Liver (tissue), 9 donors: ENCODE results near the gene KCNG1. TPM values are rescaled to one million over a fixed set of nuclear protein-coding genes. Genes with fewer than 3 reads are reported as not detected.

Experiments used
- DNase-seq: peaks from one replicate; pipeline ENCODE4 v3.0.0-alpha.2; 2017; ENCODE audit warnings: low spot score
- H3K27ac ChIP-seq, 2 donors: one replicate each; pipeline ENCODE4 v1.7.0; 2013; ENCODE audit warnings: inconsistent platforms in 2 of 2, low read length in 2 of 2, control low read depth in 1 of 2, low read depth in 1 of 2, mild to moderate bottlenecking in 1 of 2
- H3K27me3 ChIP-seq, 4 donors: one replicate each; pipeline versions ENCODE4 v1.6.1 to v1.7.0; 2013; ENCODE audit warnings: low read length in 3 of 4, inconsistent platforms in 1 of 4, mild to moderate bottlenecking in 1 of 4, moderate library complexity in 1 of 4; ENCODE audit not compliant: control insufficient read depth in 4 of 4, insufficient read depth in 4 of 4
- H3K36me3 ChIP-seq, 4 donors: one replicate each; pipeline versions ENCODE4 v1.6.1 to v1.7.0; 2013; ENCODE audit warnings: low read length in 3 of 4, mild to moderate bottlenecking in 3 of 4, low read depth in 1 of 4, moderate library complexity in 1 of 4; ENCODE audit not compliant: control insufficient read depth in 4 of 4, insufficient read depth in 3 of 4
- H3K4me1 ChIP-seq, 4 donors: one replicate each; pipeline versions ENCODE4 v1.6.1 to v1.7.0; 2013; ENCODE audit warnings: low read length in 3 of 4, mild to moderate bottlenecking in 3 of 4, moderate library complexity in 1 of 4; ENCODE audit not compliant: control insufficient read depth in 4 of 4, insufficient read depth in 4 of 4
- H3K4me3 ChIP-seq, 3 donors: one replicate each; pipeline versions ENCODE4 v1.6.1 to v1.7.0; 2013; ENCODE audit warnings: low read length in 3 of 3, control low read depth in 1 of 3, low read depth in 1 of 3, mild to moderate bottlenecking in 1 of 3
- H3K9ac ChIP-seq, 2 donors: one replicate each; pipeline ENCODE4 v1.7.0; 2013; ENCODE audit warnings: low read length in 2 of 2, mild to moderate bottlenecking in 2 of 2, moderate library complexity in 2 of 2, control low read depth in 1 of 2, low read depth in 1 of 2
- H3K9me3 ChIP-seq, 4 donors: one replicate each; pipeline versions ENCODE4 v1.6.1 to v1.7.0; 2013; ENCODE audit warnings: low read length in 3 of 4; ENCODE audit not compliant: control insufficient read depth in 4 of 4
- EGR1 ChIP-seq, 2 donors: IDR thresholded peaks; 2 replicates each; pipeline ENCODE4 v1.6.1; 2016 to 2018; ENCODE audit warnings: antibody characterized with exemption in 2 of 2, low read depth in 2 of 2
- FOXA1 ChIP-seq: IDR thresholded peaks from 2 replicates; pipeline ENCODE4 v1.6.1; 2016; ENCODE audit warnings: antibody characterized with exemption
- FOXA2 ChIP-seq: IDR thresholded peaks from 2 replicates; pipeline ENCODE4 v1.6.1; 2016; ENCODE audit warnings: antibody characterized with exemption
- HNF4A ChIP-seq, 2 donors: conservative IDR thresholded peaks; 2 replicates each; pipeline ENCODE4 v1.6.1; 2016; ENCODE audit warnings: antibody characterized with exemption in 2 of 2, mild to moderate bottlenecking in 2 of 2
- HNF4G ChIP-seq: IDR thresholded peaks from 2 replicates; pipeline ENCODE4 v1.6.1; 2016; ENCODE audit warnings: antibody characterized with exemption
- JUND ChIP-seq, 2 donors: IDR thresholded peaks; 2 replicates each; pipeline ENCODE4 v1.6.1; 2016; ENCODE audit warnings: antibody characterized with exemption in 2 of 2
- NR2F2 ChIP-seq: IDR thresholded peaks from 2 replicates; pipeline ENCODE4 v1.6.1; 2016; ENCODE audit warnings: antibody characterized with exemption
- RAD21 ChIP-seq, 2 donors: IDR thresholded peaks; 2 replicates each; pipeline ENCODE4 v1.6.1; 2016; ENCODE audit warnings: antibody characterized with exemption in 2 of 2, mild to moderate bottlenecking in 2 of 2
- RXRA ChIP-seq, 2 donors: IDR thresholded peaks; 2 replicates each; pipeline ENCODE4 v1.6.1; 2017 to 2018; ENCODE audit warnings: antibody characterized with exemption in 2 of 2, mild to moderate bottlenecking in 1 of 2
- SP1 ChIP-seq: IDR thresholded peaks from 2 replicates; pipeline ENCODE4 v1.6.1; 2018; ENCODE audit warnings: antibody characterized with exemption, mild to moderate bottlenecking
- TAF1 ChIP-seq: conservative IDR thresholded peaks from 2 replicates; pipeline ENCODE4 v1.6.1; 2016; ENCODE audit warnings: antibody characterized with exemption, mild to moderate bottlenecking
- YY1 ChIP-seq: IDR thresholded peaks from 2 replicates; pipeline ENCODE4 v1.6.1; 2016; ENCODE audit warnings: antibody characterized with exemption, mild to moderate bottlenecking
- WGBS: extraction: QIAGEN DNeasy Blood & Tissue Kit; methylation state at CpG from one replicate; pipeline ENCODE4 v1.1.7; 2013; 5-methylcytosine and 5-hydroxymethylcytosine counted together
- polyA plus RNA-seq, 2 donors: library from polyadenylated mRNA; stranded (reverse) in 1 of 2; unstranded in 1 of 2; fragments of 200-250 nt in 1 of 2; fragments of >200 nt in 1 of 2; fragmentation: Nextera tagmentation in 1 of 2; extraction: Ambion mirVana in 1 of 2; gene quantifications; one replicate each; pipeline versions ENCODE4 v1.2.1 to v1.2.3, GENCODE V29; 2013 to 2015
- total RNA-seq, 2 donors: library from RNA; depleted of rRNA; stranded (reverse); fragments of >200 nt; gene quantifications; one replicate each; pipeline ENCODE4 v1.2.3, GENCODE V29; 2014
- TF ChIP-seq, protein P1 (sequence below): IDR thresholded peaks from 2 replicates; pipeline ENCODE4 v1.6.1; 2016; ENCODE audit warnings: antibody characterized with exemption, mild to moderate bottlenecking
- TF ChIP-seq, protein P2 (sequence below): fragments of 150-350 bp; IDR thresholded peaks from 2 replicates; pipeline ENCODE4 v1.5.1; 2017; ENCODE audit warnings: improper control_type of control experiment, low read depth, low read length; ENCODE audit not compliant: missing input control
- TF ChIP-seq, protein P3 (sequence below): IDR thresholded peaks from 2 replicates; pipeline ENCODE4 v1.6.1; 2016; ENCODE audit warnings: antibody characterized with exemption
- TF ChIP-seq, protein P4 (sequence below): IDR thresholded peaks from 2 replicates; pipeline ENCODE4 v1.6.1; 2016; ENCODE audit warnings: antibody characterized with exemption
- TF ChIP-seq, protein P5 (sequence below): IDR thresholded peaks from 2 replicates; pipeline ENCODE4 v1.6.1; 2016; ENCODE audit warnings: antibody characterized with exemption
- donor health status: healthy.
- donor health status: healthy.
- donor health status: healthy.
- donor health status: healthy.
- donor health status: healthy.

The KCNG1 gene
- total and polyA plus RNA-seq, 4 donors = 0.08 to 0.24 (median 0.14) TPM; not detected in 1

DNA sequence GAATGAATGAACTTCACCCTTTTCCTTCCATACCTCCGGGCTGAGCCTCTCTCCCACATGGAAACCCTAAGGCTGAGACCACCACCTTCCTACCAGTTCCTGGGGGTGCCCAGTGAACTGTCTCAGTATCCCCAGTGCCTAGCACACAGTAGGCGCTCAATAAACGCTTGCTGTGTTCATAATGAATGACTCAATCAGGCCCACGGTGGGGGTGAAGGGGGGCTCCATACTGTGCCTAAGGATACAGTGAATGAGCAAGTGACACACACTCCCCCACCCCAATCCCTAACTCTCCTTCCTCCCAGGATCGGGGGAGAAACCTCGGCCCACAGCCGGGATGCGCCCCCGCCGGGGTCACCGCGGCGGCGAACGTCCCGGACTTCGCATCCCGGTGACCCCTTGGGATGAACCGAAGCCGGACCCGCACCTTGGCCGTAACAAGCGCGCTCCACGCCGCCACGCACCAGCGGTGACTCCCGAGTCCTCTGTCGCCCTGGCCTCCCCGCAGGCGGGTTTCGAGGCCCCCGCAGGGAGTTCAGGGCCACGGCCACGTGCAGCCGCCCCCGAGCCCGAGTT, 592 bp downstream of the KCNG1 start:
- peak overlapping the region in 1 of 3 donors; percentile 47 for H3K4me3 ChIP-seq
- 7% methylated on average over 39 of the region's 39 CpGs for WGBS
- TF ChIP-seq NR2F2 (no peak), SP1 (no peak), JUND (IDR thresholded peaks at IDR 0.05) (no peak), TAF1 (no peak), FOXA1 (no peak), FOXA2 (no peak), RAD21 (IDR thresholded peaks at IDR 0.05) (no peak), RXRA (IDR thresholded peaks at IDR 0.05) (no peak), HNF4G (no peak), HNF4A (conservative IDR thresholded peaks at IDR 0.05) (no peak), YY1 (no peak), EGR1 (IDR thresholded peaks at IDR 0.05; ENCODE audit: low read depth in 2 of 2) (no peak)
- TF ChIP-seq, protein P1, sequence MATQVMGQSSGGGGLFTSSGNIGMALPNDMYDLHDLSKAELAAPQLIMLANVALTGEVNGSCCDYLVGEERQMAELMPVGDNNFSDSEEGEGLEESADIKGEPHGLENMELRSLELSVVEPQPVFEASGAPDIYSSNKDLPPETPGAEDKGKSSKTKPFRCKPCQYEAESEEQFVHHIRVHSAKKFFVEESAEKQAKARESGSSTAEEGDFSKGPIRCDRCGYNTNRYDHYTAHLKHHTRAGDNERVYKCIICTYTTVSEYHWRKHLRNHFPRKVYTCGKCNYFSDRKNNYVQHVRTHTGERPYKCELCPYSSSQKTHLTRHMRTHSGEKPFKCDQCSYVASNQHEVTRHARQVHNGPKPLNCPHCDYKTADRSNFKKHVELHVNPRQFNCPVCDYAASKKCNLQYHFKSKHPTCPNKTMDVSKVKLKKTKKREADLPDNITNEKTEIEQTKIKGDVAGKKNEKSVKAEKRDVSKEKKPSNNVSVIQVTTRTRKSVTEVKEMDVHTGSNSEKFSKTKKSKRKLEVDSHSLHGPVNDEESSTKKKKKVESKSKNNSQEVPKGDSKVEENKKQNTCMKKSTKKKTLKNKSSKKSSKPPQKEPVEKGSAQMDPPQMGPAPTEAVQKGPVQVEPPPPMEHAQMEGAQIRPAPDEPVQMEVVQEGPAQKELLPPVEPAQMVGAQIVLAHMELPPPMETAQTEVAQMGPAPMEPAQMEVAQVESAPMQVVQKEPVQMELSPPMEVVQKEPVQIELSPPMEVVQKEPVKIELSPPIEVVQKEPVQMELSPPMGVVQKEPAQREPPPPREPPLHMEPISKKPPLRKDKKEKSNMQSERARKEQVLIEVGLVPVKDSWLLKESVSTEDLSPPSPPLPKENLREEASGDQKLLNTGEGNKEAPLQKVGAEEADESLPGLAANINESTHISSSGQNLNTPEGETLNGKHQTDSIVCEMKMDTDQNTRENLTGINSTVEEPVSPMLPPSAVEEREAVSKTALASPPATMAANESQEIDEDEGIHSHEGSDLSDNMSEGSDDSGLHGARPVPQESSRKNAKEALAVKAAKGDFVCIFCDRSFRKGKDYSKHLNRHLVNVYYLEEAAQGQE = no peak
- TF ChIP-seq, protein P2, sequence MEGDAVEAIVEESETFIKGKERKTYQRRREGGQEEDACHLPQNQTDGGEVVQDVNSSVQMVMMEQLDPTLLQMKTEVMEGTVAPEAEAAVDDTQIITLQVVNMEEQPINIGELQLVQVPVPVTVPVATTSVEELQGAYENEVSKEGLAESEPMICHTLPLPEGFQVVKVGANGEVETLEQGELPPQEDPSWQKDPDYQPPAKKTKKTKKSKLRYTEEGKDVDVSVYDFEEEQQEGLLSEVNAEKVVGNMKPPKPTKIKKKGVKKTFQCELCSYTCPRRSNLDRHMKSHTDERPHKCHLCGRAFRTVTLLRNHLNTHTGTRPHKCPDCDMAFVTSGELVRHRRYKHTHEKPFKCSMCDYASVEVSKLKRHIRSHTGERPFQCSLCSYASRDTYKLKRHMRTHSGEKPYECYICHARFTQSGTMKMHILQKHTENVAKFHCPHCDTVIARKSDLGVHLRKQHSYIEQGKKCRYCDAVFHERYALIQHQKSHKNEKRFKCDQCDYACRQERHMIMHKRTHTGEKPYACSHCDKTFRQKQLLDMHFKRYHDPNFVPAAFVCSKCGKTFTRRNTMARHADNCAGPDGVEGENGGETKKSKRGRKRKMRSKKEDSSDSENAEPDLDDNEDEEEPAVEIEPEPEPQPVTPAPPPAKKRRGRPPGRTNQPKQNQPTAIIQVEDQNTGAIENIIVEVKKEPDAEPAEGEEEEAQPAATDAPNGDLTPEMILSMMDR = no peak
- TF ChIP-seq, protein P3, sequence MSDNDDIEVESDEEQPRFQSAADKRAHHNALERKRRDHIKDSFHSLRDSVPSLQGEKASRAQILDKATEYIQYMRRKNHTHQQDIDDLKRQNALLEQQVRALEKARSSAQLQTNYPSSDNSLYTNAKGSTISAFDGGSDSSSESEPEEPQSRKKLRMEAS = no peak
- TF ChIP-seq, protein P4, sequence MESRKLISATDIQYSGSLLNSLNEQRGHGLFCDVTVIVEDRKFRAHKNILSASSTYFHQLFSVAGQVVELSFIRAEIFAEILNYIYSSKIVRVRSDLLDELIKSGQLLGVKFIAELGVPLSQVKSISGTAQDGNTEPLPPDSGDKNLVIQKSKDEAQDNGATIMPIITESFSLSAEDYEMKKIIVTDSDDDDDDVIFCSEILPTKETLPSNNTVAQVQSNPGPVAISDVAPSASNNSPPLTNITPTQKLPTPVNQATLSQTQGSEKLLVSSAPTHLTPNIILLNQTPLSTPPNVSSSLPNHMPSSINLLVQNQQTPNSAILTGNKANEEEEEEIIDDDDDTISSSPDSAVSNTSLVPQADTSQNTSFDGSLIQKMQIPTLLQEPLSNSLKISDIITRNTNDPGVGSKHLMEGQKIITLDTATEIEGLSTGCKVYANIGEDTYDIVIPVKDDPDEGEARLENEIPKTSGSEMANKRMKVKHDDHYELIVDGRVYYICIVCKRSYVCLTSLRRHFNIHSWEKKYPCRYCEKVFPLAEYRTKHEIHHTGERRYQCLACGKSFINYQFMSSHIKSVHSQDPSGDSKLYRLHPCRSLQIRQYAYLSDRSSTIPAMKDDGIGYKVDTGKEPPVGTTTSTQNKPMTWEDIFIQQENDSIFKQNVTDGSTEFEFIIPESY = no peak
- TF ChIP-seq, protein P5, sequence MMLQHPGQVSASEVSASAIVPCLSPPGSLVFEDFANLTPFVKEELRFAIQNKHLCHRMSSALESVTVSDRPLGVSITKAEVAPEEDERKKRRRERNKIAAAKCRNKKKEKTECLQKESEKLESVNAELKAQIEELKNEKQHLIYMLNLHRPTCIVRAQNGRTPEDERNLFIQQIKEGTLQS = no peak
- no peak for DNase-seq
- no peaks in the 10 kb centered on the region for H3K9me3 ChIP-seq
- peaks cover 0 to 12% (median 5%) of the 10 kb centered on the region in 4 donors for H3K4me1 ChIP-seq
- peaks cover 2 to 17% (median 8%) of the 10 kb centered on the region in 4 donors for H3K27me3 ChIP-seq
- H3K9ac ChIP-seq = no peak overlapping the region
- H3K27ac ChIP-seq = no peak overlapping the region
- H3K36me3 ChIP-seq = no peaks in the 10 kb centered on the region
